IMR-90 (cell line): ENCODE data around the gene SEC24A. TPM values are rescaled to one million over a fixed set of nuclear protein-coding genes. Genes with fewer than 3 reads are reported as not detected.

Experiments used
- ATAC-seq: fragments of 200-7000 bp; cut with Tn5 transposase; 2 replicates; pipeline ENCODE4 v1.9.1; 2020; ENCODE audit warnings: low read depth, mild to moderate bottlenecking, moderate library complexity
- BruUV-seq: library from RNA; stranded (reverse); fragments of 400-500 nt; replicated peaks from 2 replicates; lab custom pipeline; 2021; lab: Mats Ljungman, UMichigan
- CTCF ChIA-PET: fragments of 300-600 bp; formaldehyde crosslinking; extraction: SDS; loops from one replicate; lab custom pipeline; 2021; ENCODE audit warnings: antibody characterized with exemption; lab: Yijun Ruan, JAX
- POLR2A ChIA-PET: fragments of 300-600 bp; sonication (Branson Sonifier 250); formaldehyde crosslinking; loops from one replicate; lab custom pipeline; 2022; ENCODE audit warnings: antibody characterized with exemption; ENCODE audit not compliant: unreplicated experiment; lab: Charles Lee
- DNase-seq: peaks from one replicate; pipeline ENCODE4 v3.0.0; 2013
- H2AFZ ChIP-seq: replicated peaks from 2 replicates; pipeline ENCODE3; 2013; ENCODE audit warnings: low read length, mild to moderate bottlenecking; ENCODE audit not compliant: poor library complexity
- H2AK5ac ChIP-seq: 2 replicates; pipeline ENCODE4 v1.6.1; 2013; ENCODE audit warnings: low read depth, low read length, inconsistent platforms
- H2AK9ac ChIP-seq: replicated peaks from 2 replicates; pipeline ENCODE3; 2013; ENCODE audit warnings: mild to moderate bottlenecking, low read depth, low read length, moderate library complexity; ENCODE audit not compliant: poor library complexity
- H2BK120ac ChIP-seq: 2 replicates; pipeline ENCODE4 v1.6.1; 2013; ENCODE audit warnings: low read depth, low read length, inconsistent platforms
- H2BK15ac ChIP-seq: 3 replicates; pipeline ENCODE4 v1.6.1; 2013; ENCODE audit warnings: low read depth, low read length, inconsistent platforms
- H2BK20ac ChIP-seq: 2 replicates; pipeline ENCODE4 v1.6.1; 2013; ENCODE audit warnings: low read depth, mild to moderate bottlenecking, inconsistent platforms, low read length, moderate library complexity
- H2BK5ac ChIP-seq: 2 replicates; pipeline ENCODE4 v1.6.1; 2013; ENCODE audit warnings: mild to moderate bottlenecking, low read depth, low read length, inconsistent platforms; ENCODE audit not compliant: poor library complexity, severe bottlenecking
- H3K14ac ChIP-seq: replicated peaks from 2 replicates; pipeline ENCODE4 v1.6.1; 2013; ENCODE audit warnings: low read depth, low read length, inconsistent platforms
- H3K18ac ChIP-seq: 2 replicates; pipeline ENCODE4 v1.6.1; 2013; ENCODE audit warnings: low read depth, low read length, control low read depth
- H3K23ac ChIP-seq: 2 replicates; pipeline ENCODE4 v1.6.1; 2013; ENCODE audit warnings: low read depth, low read length, inconsistent platforms
- H3K27ac ChIP-seq: 2 replicates; pipeline ENCODE4 v1.5.1; 2013; ENCODE audit warnings: mild to moderate bottlenecking, control low read depth, low read length; ENCODE audit not compliant: insufficient read depth
- H3K27me3 ChIP-seq: 2 replicates; pipeline ENCODE4 v1.6.1; 2013; ENCODE audit warnings: low read length; ENCODE audit not compliant: control insufficient read depth, insufficient read depth
- H3K36me3 ChIP-seq: 2 replicates; pipeline ENCODE4 v1.6.1; 2013; ENCODE audit warnings: low read length, mixed read lengths; ENCODE audit not compliant: control insufficient read depth, insufficient read depth
- H3K4ac ChIP-seq: 2 replicates; pipeline ENCODE4 v1.6.1; 2013; ENCODE audit warnings: low read depth, low read length, inconsistent platforms
- H3K4me1 ChIP-seq: 2 replicates; pipeline ENCODE4 v1.6.1; 2013; ENCODE audit warnings: low read length, mixed read lengths; ENCODE audit not compliant: control insufficient read depth, insufficient read depth
- H3K4me2 ChIP-seq: 2 replicates; pipeline ENCODE4 v1.6.1; 2013; ENCODE audit warnings: low read depth, mild to moderate bottlenecking, control low read depth, low read length, moderate library complexity
- H3K4me3 ChIP-seq: 2 replicates; pipeline ENCODE4 v1.5.1; 2013; ENCODE audit warnings: low read depth, mild to moderate bottlenecking, control low read depth, low read length, moderate library complexity; ENCODE audit not compliant: insufficient read depth
- H3K56ac ChIP-seq: 2 replicates; pipeline ENCODE4 v1.6.1; 2013; ENCODE audit warnings: low read length, inconsistent platforms; ENCODE audit not compliant: insufficient read depth; ENCODE audit errors: extremely low read depth
- H3K79me1 ChIP-seq, 2 experiments: 2 replicates each; pipeline ENCODE4 v1.6.1; 2013; ENCODE audit warnings: low read length in 2 of 2, inconsistent platforms in 1 of 2, low read depth in 1 of 2
- H3K9ac ChIP-seq: 2 replicates; pipeline ENCODE4 v1.6.1; 2013; ENCODE audit warnings: low read depth, low read length, control low read depth
- H3K9me1 ChIP-seq: 2 replicates; pipeline ENCODE4 v1.6.1; 2013; ENCODE audit warnings: low read length, inconsistent platforms; ENCODE audit not compliant: insufficient read depth
- H3K9me3 ChIP-seq: 2 replicates; pipeline ENCODE4 v1.6.1; 2013; ENCODE audit warnings: low read length; ENCODE audit not compliant: control insufficient read depth, insufficient read depth
- H4K20me1 ChIP-seq: 2 replicates; pipeline ENCODE4 v1.6.1; 2013; ENCODE audit warnings: low read length, inconsistent platforms; ENCODE audit not compliant: insufficient read depth
- H4K5ac ChIP-seq: 2 replicates; pipeline ENCODE4 v1.6.1; 2013; ENCODE audit warnings: mild to moderate bottlenecking, low read depth, low read length, control low read depth
- H4K8ac ChIP-seq, 2 experiments: 2 replicates each; pipeline ENCODE4 v1.6.1; 2013; ENCODE audit warnings: low read depth in 2 of 2, low read length in 2 of 2, control low read depth in 1 of 2, inconsistent platforms in 1 of 2
- H4K91ac ChIP-seq: 2 replicates; pipeline ENCODE4 v1.6.1; 2013; ENCODE audit warnings: low read depth, low read length, inconsistent platforms; ENCODE audit not compliant: insufficient read depth
- BHLHE40 ChIP-seq: fragments of 150-350 bp; IDR thresholded peaks from 2 replicates; pipeline ENCODE4 v1.6.1; 2016; ENCODE audit warnings: mild to moderate bottlenecking, low read depth, low read length
- CEBPB ChIP-seq: IDR thresholded peaks from 2 replicates; pipeline ENCODE4 v1.6.1; 2012; ENCODE audit warnings: low read depth, low read length, improper control_type of control experiment
- CHD1 ChIP-seq: IDR thresholded peaks from 2 replicates; pipeline ENCODE4 v1.6.1; 2012; ENCODE audit warnings: low read depth, low read length, improper control_type of control experiment
- FOS ChIP-seq: fragments of 150-350 bp; IDR thresholded peaks from 2 replicates; pipeline ENCODE4 v1.6.1; 2016; ENCODE audit warnings: low read depth, low read length
- MAFK ChIP-seq: IDR thresholded peaks from 2 replicates; pipeline ENCODE4 v1.6.1; 2012; ENCODE audit warnings: low read depth, low read length, improper control_type of control experiment
- NFE2L2 ChIP-seq: fragments of 150-350 bp; IDR thresholded peaks from 2 replicates; pipeline ENCODE4 v1.6.1; 2016; ENCODE audit warnings: low read depth, mild to moderate bottlenecking, low read length
- RCOR1 ChIP-seq: IDR thresholded peaks from 2 replicates; pipeline ENCODE4 v1.6.1; 2012; ENCODE audit warnings: mild to moderate bottlenecking, low read length, improper control_type of control experiment; ENCODE audit not compliant: insufficient replicate concordance
- SMC3 ChIP-seq: fragments of 150-350 bp; IDR thresholded peaks from 2 replicates; pipeline ENCODE4 v1.6.1; 2016; ENCODE audit warnings: low read depth, mild to moderate bottlenecking, antibody characterized with exemption, low read length, moderate library complexity
- WGBS, 2 experiments: methylation state at CpG; one replicate each; pipeline versions ENCODE4 v1.1.5 to v1.1.7; 2013; ENCODE audit warnings: missing lambda C conversion rate in 2 of 2; ENCODE audit not compliant: insufficient read length in 1 of 2; ENCODE audit errors: extremely low coverage in 2 of 2; 5-methylcytosine and 5-hydroxymethylcytosine counted together
- dilution Hi-C: fragments of 300-500 bp; cut with HindIII; formaldehyde crosslinking; loops from one replicate; pipeline ENCODE4 v1.14.3; 2018; ENCODE audit warnings: low sequenced_read_pairs; ENCODE audit not compliant: unreplicated experiment
- in situ Hi-C: fragments of 300-500 bp; cut with MboI; formaldehyde crosslinking; loops from 3 replicates; pipeline ENCODE4 v1.14.3; 2019; ENCODE audit warnings: low sequenced_read_pairs, inconsistent platforms, mixed read lengths
- intact Hi-C: fragments of 100-400 bp; cut with micrococcal nuclease; formaldehyde crosslinking; loops from 2 replicates; pipeline ENCODE4 v1.10.0; 2022
- polyA plus RNA-seq, 3 experiments: library from polyadenylated mRNA; depleted of rRNA; stranded (reverse); fragments of >200 nt; gene quantifications; 2 replicates each; pipeline ENCODE4 v1.2.3, GENCODE V29; 2012; ENCODE audit warnings: low replicate concordance in 1 of 3
- total RNA-seq: library from RNA; depleted of rRNA; stranded (reverse); fragments of >200 nt; gene quantifications from 2 replicates; pipeline ENCODE4 v1.2.3, GENCODE V29; 2012
- TF ChIP-seq, protein P1 (sequence below): fragments of 150-350 bp; IDR thresholded peaks from 2 replicates; pipeline ENCODE4 v1.6.1; 2016; ENCODE audit warnings: low read depth, mild to moderate bottlenecking, low read length, moderate library complexity, borderline replicate concordance
- TF ChIP-seq, protein P2 (sequence below): fragments of 150-350 bp; IDR thresholded peaks from 2 replicates; pipeline ENCODE4 v1.6.1; 2017; ENCODE audit warnings: mild to moderate bottlenecking, antibody characterized with exemption, low read length, low read depth

The SEC24A gene
- total and polyA plus RNA-seq, 2 of the 4 experiments (the other 2 are of a cell fraction) = 23.9 to 28.1 TPM

DNA sequence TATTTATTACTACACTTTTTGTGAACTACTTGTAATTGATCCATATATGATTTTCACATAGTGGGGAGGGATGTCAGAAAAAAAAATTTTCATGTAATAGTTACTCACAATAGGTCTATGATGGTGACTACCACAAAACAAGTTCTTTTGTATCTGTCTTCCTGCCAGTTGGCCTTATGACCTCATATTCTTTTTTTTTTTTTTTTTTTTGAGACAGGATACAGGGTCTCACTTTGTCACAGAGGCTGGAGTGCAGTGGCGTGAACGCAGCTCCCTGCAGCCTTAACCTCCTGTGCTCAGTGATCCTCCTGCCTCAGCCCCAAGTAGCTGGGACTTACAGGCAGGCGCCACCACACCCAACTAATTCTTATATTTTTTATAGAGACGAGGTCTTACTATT, 10.9 kb downstream of the SEC24A start:
- no peak overlapping the region for H2BK20ac ChIP-seq
- H4K8ac ChIP-seq = no peak overlapping the region
- no TSS peak for BruUV-seq
- no peak overlapping the region for H2AK9ac ChIP-seq
- no peak overlapping the region for H3K23ac ChIP-seq
- no peak overlapping the region for H3K4me3 ChIP-seq
- H3K9me1 ChIP-seq = peaks cover 15% of the 10 kb centered on the region
- H2AFZ ChIP-seq = no peak overlapping the region
- H2BK15ac ChIP-seq = no peak overlapping the region
- no peak overlapping the region for H3K4me2 ChIP-seq
- H3K56ac ChIP-seq = no peak overlapping the region
- no peak overlapping the region for H3K9ac ChIP-seq
- DNase-seq = no peak
- H3K27ac ChIP-seq = no peak overlapping the region
- H3K79me1 ChIP-seq = peaks cover 6 to 55% of the 10 kb centered on the region in 2 experiments
- H3K9me3 ChIP-seq = no peaks in the 10 kb centered on the region
- H3K18ac ChIP-seq = no peak overlapping the region
- H2BK120ac ChIP-seq = no peak overlapping the region
- dilution Hi-C loops (no loop called here), intact Hi-C loops (no loop called here), in situ Hi-C loops (no loop called here)
- POLR2A ChIA-PET = no interaction called here
- no peak overlapping the region for H3K4ac ChIP-seq
- CTCF ChIA-PET = interaction anchor here (0.7 to 1.0 kb wide), 2 partner anchors 72 to 633 kb away, joined by 3 read pairs; no protein-coding TSS in a partner anchor
- peaks cover 88% of the 10 kb centered on the region for H4K20me1 ChIP-seq
- H3K14ac ChIP-seq = no peak overlapping the region
- TF ChIP-seq FOS (no peak), SMC3 (no peak), CHD1 (no peak), CEBPB (no peak), NFE2L2 (no peak), MAFK (no peak), BHLHE40 (no peak), RCOR1 (no peak)
- TF ChIP-seq, protein P1, sequence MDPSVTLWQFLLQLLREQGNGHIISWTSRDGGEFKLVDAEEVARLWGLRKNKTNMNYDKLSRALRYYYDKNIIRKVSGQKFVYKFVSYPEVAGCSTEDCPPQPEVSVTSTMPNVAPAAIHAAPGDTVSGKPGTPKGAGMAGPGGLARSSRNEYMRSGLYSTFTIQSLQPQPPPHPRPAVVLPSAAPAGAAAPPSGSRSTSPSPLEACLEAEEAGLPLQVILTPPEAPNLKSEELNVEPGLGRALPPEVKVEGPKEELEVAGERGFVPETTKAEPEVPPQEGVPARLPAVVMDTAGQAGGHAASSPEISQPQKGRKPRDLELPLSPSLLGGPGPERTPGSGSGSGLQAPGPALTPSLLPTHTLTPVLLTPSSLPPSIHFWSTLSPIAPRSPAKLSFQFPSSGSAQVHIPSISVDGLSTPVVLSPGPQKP = no peak
- TF ChIP-seq, protein P2, sequence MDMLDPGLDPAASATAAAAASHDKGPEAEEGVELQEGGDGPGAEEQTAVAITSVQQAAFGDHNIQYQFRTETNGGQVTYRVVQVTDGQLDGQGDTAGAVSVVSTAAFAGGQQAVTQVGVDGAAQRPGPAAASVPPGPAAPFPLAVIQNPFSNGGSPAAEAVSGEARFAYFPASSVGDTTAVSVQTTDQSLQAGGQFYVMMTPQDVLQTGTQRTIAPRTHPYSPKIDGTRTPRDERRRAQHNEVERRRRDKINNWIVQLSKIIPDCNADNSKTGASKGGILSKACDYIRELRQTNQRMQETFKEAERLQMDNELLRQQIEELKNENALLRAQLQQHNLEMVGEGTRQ = no peak
- H2BK5ac ChIP-seq = no peak overlapping the region
- no peak overlapping the region for H4K91ac ChIP-seq
- H3K4me1 ChIP-seq = no peaks in the 10 kb centered on the region
- H3K27me3 ChIP-seq = no peaks in the 10 kb centered on the region
- no peak for ATAC-seq
- H3K36me3 ChIP-seq = peaks cover 18% of the 10 kb centered on the region
- no CpG with 5 or more reads among the region's 4 CpGs for WGBS, 2 experiments
- H4K5ac ChIP-seq = no peak overlapping the region
- no peak overlapping the region for H2AK5ac ChIP-seq
